Measurements from ENCODE around the gene CLEC11A. TPM values are rescaled to one million over a fixed set of nuclear protein-coding genes. Genes with fewer than 3 reads are reported as not detected.
"Not testable (repeated sequence)": the region's sequence is repeated elsewhere in the genome, so short reads cannot be mapped to it uniquely, and the experiment has no call there.

CLEC11A gene
- total and polyA plus RNA-seq, 9 of the 15 experiments (the other 6 are each of a cell fraction or from before 2014, with no cell fraction given) = 0.39 to 43.9 (median 3.4) TPM

GRCh38 chr19:50767263-50767662 lies 44.1 kb downstream of the CLEC11A start:
- 0 out of 2 replicates have a peak, but pooled peaks have one; percentile 9 for TF ChIP-seq HIVEP1 (CRISPR knock-in tag; IDR thresholded peaks at IDR 0.05)
- peak; percentile 17; the same call in 1 of the 2 replicates for TF ChIP-seq ZNF384 (IDR thresholded peaks at IDR 0.05; ENCODE audit: low read depth, low read length)
- DNase-seq (ENCODE audit: extremely low read depth in 1 of 4, low spot score in 3 of 4); in situ Hi-C loops (cut with MboI); BruUV-seq (replicated peaks); H3K27ac ChIP-seq (ENCODE audit: extremely low read depth, low read depth, low read length); H3K79me2 ChIP-seq (ENCODE audit: control insufficient read depth, insufficient read depth, low read length); POLR2A ChIA-PET; H3K4me3 ChIP-seq; H4K20me1 ChIP-seq (replicated peaks; ENCODE audit: control insufficient read depth, insufficient read depth, low read length); H3K9me1 ChIP-seq (ENCODE audit: control insufficient read depth, insufficient read depth, low read length); H3K27me3 ChIP-seq (ENCODE audit: control insufficient read depth in 2 of 2, insufficient read depth in 2 of 2, low read length in 2 of 2); H3K4me2 ChIP-seq (ENCODE audit: insufficient read depth, low read length); H3K9me3 ChIP-seq (replicated peaks; ENCODE audit: control insufficient read depth, insufficient read depth, low read depth, low read length); H3K36me3 ChIP-seq (ENCODE audit: control insufficient read depth, insufficient read depth, low read length); intact Hi-C loops (cut with micrococcal nuclease); CTCF ChIA-PET (ENCODE audit: low intra/inter-chr PET ratio): not testable (repeated sequence)
- ATAC-seq = peak; percentile 26; the same call in 2 of the 3 replicates
- WGBS (ENCODE audit: insufficient coverage, low coverage, missing lambda C conversion rate) = 33% methylated on average over 5 of the region's 5 CpGs
- Histone ChIP-seq H3K4me1 (replicated peaks in 1 of 2; ENCODE audit: control insufficient read depth in 2 of 2, insufficient read depth in 2 of 2, low read length in 2 of 2) (peaks cover 11 to 18% of the 10 kb centered on the region in 2 experiments), H3K9ac (ENCODE audit: insufficient read depth in 1 of 2, low read depth in 2 of 2, low read length in 2 of 2) (0 out of 4 replicates have a peak overlapping the region, but pooled peaks of 1 of the 2 experiments have one; percentile 36), H2AFZ (ENCODE audit: low read depth, low read length) (peak overlapping the region; percentile 72)
- peak; percentile 67 for FAIRE-seq

- TF ChIP-seq TSC22D4 (tag; IDR thresholded peaks at IDR 0.05) (no peak), ETV1 (tag; conservative IDR thresholded peaks at IDR 0.05; ENCODE audit: low read depth) (0 out of 2 replicates have a peak, but pooled peaks have one; percentile 40), PKNOX1 (IDR thresholded peaks at IDR 0.05) (peak; percentile 57; the same call in 1 of the 2 replicates), CEBPB (tag; IDR thresholded peaks at IDR 0.05) (peak; percentile 14; the same call in 1 of the 2 replicates), MTF1 (CRISPR knock-in tag; IDR thresholded peaks at IDR 0.05; ENCODE audit: borderline replicate concordance) (no peak), ADNP (tag; IDR thresholded peaks at IDR 0.05) (0 out of 2 replicates have a peak, but pooled peaks have one; percentile 10), MEIS2 (IDR thresholded peaks at IDR 0.05; ENCODE audit: partially characterized antibody) (peak; percentile 90), ZNF766 (CRISPR knock-in tag; conservative IDR thresholded peaks at IDR 0.05) (0 out of 2 replicates have a peak, but pooled peaks have one; percentile 33), GABPA (tag; conservative IDR thresholded peaks at IDR 0.05; ENCODE audit: low read depth) (0 out of 2 replicates have a peak, but pooled peaks have one; percentile 13), PBX2 (CRISPR knock-in tag; IDR thresholded peaks at IDR 0.05; ENCODE audit: low read depth) (no peak), PBX2 (tag; conservative IDR thresholded peaks at IDR 0.05; ENCODE audit: low read depth) (peak; percentile 71; the same call in 1 of the 2 replicates)
- no TSS peak for BruUV-seq (replicated peaks)
These were observed 45.1 kb downstream of the CLEC11A start for GRCh38 chr19:50768277-50768676.

More at GRCh38 chr19:50768277-50768676, 45.1 kb downstream of the CLEC11A start:
- Histone ChIP-seq H3K27me3 (ENCODE audit: control insufficient read depth in 2 of 2, insufficient read depth in 2 of 2, low read length in 2 of 2) (no peaks in the 10 kb centered on the region), H3K4me3 (no peak overlapping the region), H3K36me3 (ENCODE audit: control insufficient read depth, insufficient read depth, low read length) (no peaks in the 10 kb centered on the region), H3K9ac (ENCODE audit: insufficient read depth in 1 of 2, low read depth in 2 of 2, low read length in 2 of 2) (peak overlapping the region in 1 of 2 experiments; percentile 4; a peak in 1 of 4 replicates), H2AFZ (ENCODE audit: low read depth, low read length) (peak overlapping the region; percentile 72; the same call in 1 of the 2 replicates), H3K27ac (ENCODE audit: extremely low read depth, low read depth, low read length) (no peak overlapping the region), H3K4me2 (ENCODE audit: insufficient read depth, low read length) (no peak overlapping the region), H3K9me3 (replicated peaks; ENCODE audit: control insufficient read depth, insufficient read depth, low read depth, low read length) (no peaks in the 10 kb centered on the region), H3K9me1 (ENCODE audit: control insufficient read depth, insufficient read depth, low read length) (no peaks in the 10 kb centered on the region), H3K4me1 (replicated peaks in 1 of 2; ENCODE audit: control insufficient read depth in 2 of 2, insufficient read depth in 2 of 2, low read length in 2 of 2) (peaks cover 12 to 18% of the 10 kb centered on the region in 2 experiments), H4K20me1 (replicated peaks; ENCODE audit: control insufficient read depth, insufficient read depth, low read length) (no peaks in the 10 kb centered on the region), H3K79me2 (ENCODE audit: control insufficient read depth, insufficient read depth, low read length) (no peaks in the 10 kb centered on the region)
- ATAC-seq = no peak
- no peak for DNase-seq (ENCODE audit: extremely low read depth in 1 of 4, low spot score in 3 of 4)
- no peak for FAIRE-seq
- intact Hi-C loops (cut with micrococcal nuclease) = no loop called here
- in situ Hi-C loops (cut with MboI) = no loop called here
- ChIA-PET CTCF (ENCODE audit: low intra/inter-chr PET ratio) (no interaction called here), POLR2A (no interaction called here)
- 72% methylated on average over 5 of the region's 5 CpGs for WGBS (ENCODE audit: insufficient coverage, low coverage, missing lambda C conversion rate)
